ENCODE results near the gene AGR3. TPM values are rescaled to one million over a fixed set of nuclear protein-coding genes. Genes with fewer than 3 reads are reported as not detected.
"Not testable (repeated sequence)": the region's sequence is repeated elsewhere in the genome, so short reads cannot be mapped to it uniquely, and the experiment has no call there.

The AGR3 gene
- polyA plus RNA-seq, 3 donors, result 1.8 to 4.4 (median 3.9) TPM

GRCh38 chr7:16904076-16904475, 22.3 kb upstream of the AGR3 start:
- 71 to 79% (median 72%) methylated on average over 2 of the region's 2 CpGs for WGBS, 3 donors
- no peak overlapping the region for H3K27ac ChIP-seq (ENCODE audit: low read depth, low read length)

- 85 to 88% (median 87%) methylated on average over 4 of the region's 4 CpGs for WGBS, 3 donors
- no peak overlapping the region for H3K27ac ChIP-seq (ENCODE audit: low read depth, low read length)
Measured at GRCh38 chr7:16900209-16900768, 18.5 kb upstream of the AGR3 start.

GRCh38 chr7:16891874-16892643, 10.3 kb upstream of the AGR3 start:
- WGBS, 3 donors, result 77 to 93% (median 83%) methylated on average over 1 of the region's 1 CpG
- H3K27ac ChIP-seq (ENCODE audit: low read depth, low read length), result no peak overlapping the region

GRCh38 chr7:16891338-16891737, 9.6 kb upstream of the AGR3 start:
- H3K27ac ChIP-seq (ENCODE audit: low read depth, low read length), result no peak overlapping the region
- 22 to 45% (median 34%) methylated on average over 2 of the region's 2 CpGs for WGBS, 3 donors

GRCh38 chr7:16889851-16890415, 8.2 kb upstream of the AGR3 start:
- no peak overlapping the region for H3K27ac ChIP-seq (ENCODE audit: low read depth, low read length)
- WGBS, 3 donors, result 82 to 90% (median 82%) methylated on average over 1 of the region's 1 CpG

- 41 to 89% (median 88%) methylated on average over 5 of the region's 5 CpGs for WGBS, 3 donors
- no peak overlapping the region for H3K27ac ChIP-seq (ENCODE audit: low read depth, low read length)
Measured at GRCh38 chr7:16889305-16889704, 7.5 kb upstream of the AGR3 start.

GRCh38 chr7:16883918-16884317, 2.1 kb upstream of the AGR3 start:
- whole genome bisulfite sequencing, 3 donors, result 63 to 73% (median 72%) methylated on average over 2 of the region's 2 CpGs
- no peak overlapping the region for H3K27ac ChIP-seq (ENCODE audit: low read depth, low read length)

GRCh38 chr7:16880554-16880953, 1.2 kb downstream of the AGR3 start:
- no peak overlapping the region for H3K27ac ChIP-seq (ENCODE audit: low read depth, low read length)
- 33 to 71% (median 54%) methylated on average over 1 of the region's 1 CpG for WGBS, 3 donors

- 74 to 95% (median 89%) methylated on average over 1 of the region's 1 CpG for WGBS, 3 donors
- H3K27ac ChIP-seq (ENCODE audit: low read depth, low read length), result no peak overlapping the region
Measured at GRCh38 chr7:16879181-16879580, 2.6 kb downstream of the AGR3 start.

GRCh38 chr7:16875861-16876260, 5.9 kb downstream of the AGR3 start:
- WGBS, 3 donors, result 87 to 91% (median 89%) methylated on average over 1 of the region's 1 CpG
- H3K27ac ChIP-seq (ENCODE audit: low read depth, low read length), result no peak overlapping the region

- 35 to 67% (median 39%) methylated on average over 4 of the region's 4 CpGs for WGBS, 3 donors
- H3K27ac ChIP-seq (ENCODE audit: low read depth, low read length), result no peak overlapping the region
Measured at GRCh38 chr7:16874066-16874465, 7.7 kb downstream of the AGR3 start.

GRCh38 chr7:16867328-16867727, 14.5 kb downstream of the AGR3 start:
- H3K27ac ChIP-seq (ENCODE audit: low read depth, low read length), result no peak overlapping the region

- not testable (repeated sequence) for H3K27ac ChIP-seq (ENCODE audit: low read depth, low read length)
- 92 to 96% (median 94%) methylated on average over 11 of the region's 11 CpGs for WGBS, 3 donors
Measured at GRCh38 chr7:16853189-16853588, 28.6 kb downstream of the AGR3 start.

GRCh38 chr7:16851829-16852228, 30.0 kb downstream of the AGR3 start:
- 25 to 43% (median 41%) methylated on average over 2 of the region's 2 CpGs for WGBS, 3 donors
- no peak overlapping the region for H3K27ac ChIP-seq (ENCODE audit: low read depth, low read length)

- no peak overlapping the region for H3K27ac ChIP-seq (ENCODE audit: low read depth, low read length)
- WGBS, 3 donors, result 64 to 85% (median 80%) methylated on average over 40 to 44 of the region's 44 CpGs
Measured at GRCh38 chr7:16850614-16851466, 30.9 kb downstream of the AGR3 start.

- 81 to 97% (median 82%) methylated on average over 12 of the region's 12 CpGs for WGBS, 3 donors
- no peak overlapping the region for H3K27ac ChIP-seq (ENCODE audit: low read depth, low read length)
Measured at GRCh38 chr7:16849296-16850148, 32.3 kb downstream of the AGR3 start.

GRCh38 chr7:16847381-16847860, 34.4 kb downstream of the AGR3 start:
- no peak overlapping the region for H3K27ac ChIP-seq (ENCODE audit: low read depth, low read length)
- WGBS, 3 donors, result 36 to 67% (median 66%) methylated on average over 6 of the region's 6 CpGs

GRCh38 chr7:16846601-16847165, 35.1 kb downstream of the AGR3 start:
- WGBS, 3 donors, result 62 to 69% (median 62%) methylated on average over 2 of the region's 2 CpGs
- H3K27ac ChIP-seq (ENCODE audit: low read depth, low read length), result no peak overlapping the region
